ENCODE data around the gene SLC35D3.

DNA sequence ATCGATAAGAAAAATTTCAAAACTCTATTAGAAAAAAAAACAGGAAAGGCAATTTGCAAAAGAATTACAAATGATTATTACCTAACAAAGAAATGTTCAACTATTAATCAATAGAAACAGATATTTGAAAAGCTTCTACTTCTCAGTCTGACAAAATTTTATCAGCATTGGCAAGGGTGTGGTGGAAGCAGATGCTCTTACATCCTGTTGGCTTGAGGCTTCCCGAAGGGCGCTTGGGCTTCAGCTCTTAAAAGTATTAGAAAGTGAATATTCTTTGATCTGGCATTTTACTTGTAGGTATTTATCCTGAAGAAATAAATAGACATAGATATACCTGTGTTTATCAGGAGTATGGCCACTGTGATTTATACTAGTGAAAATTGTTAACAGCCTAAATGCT lies 38.7 kb downstream of the SLC35D3 start:
- no peak for TF ChIP-seq EGR1 (IDR thresholded peaks at IDR 0.05)
- TF ChIP-seq, protein P1, sequence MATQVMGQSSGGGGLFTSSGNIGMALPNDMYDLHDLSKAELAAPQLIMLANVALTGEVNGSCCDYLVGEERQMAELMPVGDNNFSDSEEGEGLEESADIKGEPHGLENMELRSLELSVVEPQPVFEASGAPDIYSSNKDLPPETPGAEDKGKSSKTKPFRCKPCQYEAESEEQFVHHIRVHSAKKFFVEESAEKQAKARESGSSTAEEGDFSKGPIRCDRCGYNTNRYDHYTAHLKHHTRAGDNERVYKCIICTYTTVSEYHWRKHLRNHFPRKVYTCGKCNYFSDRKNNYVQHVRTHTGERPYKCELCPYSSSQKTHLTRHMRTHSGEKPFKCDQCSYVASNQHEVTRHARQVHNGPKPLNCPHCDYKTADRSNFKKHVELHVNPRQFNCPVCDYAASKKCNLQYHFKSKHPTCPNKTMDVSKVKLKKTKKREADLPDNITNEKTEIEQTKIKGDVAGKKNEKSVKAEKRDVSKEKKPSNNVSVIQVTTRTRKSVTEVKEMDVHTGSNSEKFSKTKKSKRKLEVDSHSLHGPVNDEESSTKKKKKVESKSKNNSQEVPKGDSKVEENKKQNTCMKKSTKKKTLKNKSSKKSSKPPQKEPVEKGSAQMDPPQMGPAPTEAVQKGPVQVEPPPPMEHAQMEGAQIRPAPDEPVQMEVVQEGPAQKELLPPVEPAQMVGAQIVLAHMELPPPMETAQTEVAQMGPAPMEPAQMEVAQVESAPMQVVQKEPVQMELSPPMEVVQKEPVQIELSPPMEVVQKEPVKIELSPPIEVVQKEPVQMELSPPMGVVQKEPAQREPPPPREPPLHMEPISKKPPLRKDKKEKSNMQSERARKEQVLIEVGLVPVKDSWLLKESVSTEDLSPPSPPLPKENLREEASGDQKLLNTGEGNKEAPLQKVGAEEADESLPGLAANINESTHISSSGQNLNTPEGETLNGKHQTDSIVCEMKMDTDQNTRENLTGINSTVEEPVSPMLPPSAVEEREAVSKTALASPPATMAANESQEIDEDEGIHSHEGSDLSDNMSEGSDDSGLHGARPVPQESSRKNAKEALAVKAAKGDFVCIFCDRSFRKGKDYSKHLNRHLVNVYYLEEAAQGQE (IDR thresholded peaks at IDR 0.05; ENCODE audit: low read depth): no peak
- no peak for TF ChIP-seq TCF12 (IDR thresholded peaks at IDR 0.05; ENCODE audit: low read depth)
- TF ChIP-seq TEAD4 (IDR thresholded peaks at IDR 0.05): no peak
- TF ChIP-seq EP300 (IDR thresholded peaks at IDR 0.05; ENCODE audit: borderline replicate concordance): no peak

Data from Ishikawa (cell line).